Adrenal gland (tissue), 5 donors: Measurements from ENCODE around the gene KIF21B.

Experiments
- POLR2A ChIP-seq, 2 donors: fragments of 450-650 bp; IDR thresholded peaks; one replicate each; pipeline ENCODE4 v1.6.1; 2017; ENCODE audit warnings: antibody characterized with exemption in 2 of 2, mild to moderate bottlenecking in 2 of 2, moderate library complexity in 1 of 2
- TF ChIP-seq, protein P1 (sequence below), 6 experiments: fragments of 450-650 bp in 4 of 6; fragments of 200-600 bp in 2 of 6; sonication (generic) in 1 of 6; IDR thresholded peaks; 1 replicate in 5 of 6; 2 replicates in 1 of 6; pipeline versions ENCODE4 v1.5.1 to v1.8.0; 2016 to 2021; ENCODE audit warnings: antibody characterized with exemption in 6 of 6, mild to moderate bottlenecking in 2 of 6, moderate library complexity in 1 of 6
- donor health status: DM: no; HTN: no; CAD: no.

- TF ChIP-seq, protein P1, sequence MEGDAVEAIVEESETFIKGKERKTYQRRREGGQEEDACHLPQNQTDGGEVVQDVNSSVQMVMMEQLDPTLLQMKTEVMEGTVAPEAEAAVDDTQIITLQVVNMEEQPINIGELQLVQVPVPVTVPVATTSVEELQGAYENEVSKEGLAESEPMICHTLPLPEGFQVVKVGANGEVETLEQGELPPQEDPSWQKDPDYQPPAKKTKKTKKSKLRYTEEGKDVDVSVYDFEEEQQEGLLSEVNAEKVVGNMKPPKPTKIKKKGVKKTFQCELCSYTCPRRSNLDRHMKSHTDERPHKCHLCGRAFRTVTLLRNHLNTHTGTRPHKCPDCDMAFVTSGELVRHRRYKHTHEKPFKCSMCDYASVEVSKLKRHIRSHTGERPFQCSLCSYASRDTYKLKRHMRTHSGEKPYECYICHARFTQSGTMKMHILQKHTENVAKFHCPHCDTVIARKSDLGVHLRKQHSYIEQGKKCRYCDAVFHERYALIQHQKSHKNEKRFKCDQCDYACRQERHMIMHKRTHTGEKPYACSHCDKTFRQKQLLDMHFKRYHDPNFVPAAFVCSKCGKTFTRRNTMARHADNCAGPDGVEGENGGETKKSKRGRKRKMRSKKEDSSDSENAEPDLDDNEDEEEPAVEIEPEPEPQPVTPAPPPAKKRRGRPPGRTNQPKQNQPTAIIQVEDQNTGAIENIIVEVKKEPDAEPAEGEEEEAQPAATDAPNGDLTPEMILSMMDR (IDR thresholded peaks at IDR 0.05): no peak
- TF ChIP-seq POLR2A (IDR thresholded peaks at IDR 0.05): no peak
Observed at GRCh38 chr1:201004732-201005131, 18.8 kb downstream of the KIF21B start.
